GM21825 (cell line): ENCODE results near the gene CHL1.

Source experiments
- ATAC-seq: cut with Tn5 transposase; IDR thresholded peaks from one replicate; pipeline ENCODE4 v1.9.1; 2021; ENCODE audit warnings: mild to moderate bottlenecking, moderate library complexity; ENCODE audit not compliant: unreplicated experiment

The CHL1 gene

GRCh38 chr3:380801-381200 is 184.2 kb downstream of the CHL1 start:
- ATAC-seq: no peak

- no peak for ATAC-seq
Measured at GRCh38 chr3:385151-385550, 188.6 kb downstream of the CHL1 start.

GRCh38 chr3:394775-395174 is 198.2 kb downstream of the CHL1 start:
- ATAC-seq: no peak

GRCh38 chr3:396293-396692 is 199.7 kb downstream of the CHL1 start:
- ATAC-seq: no peak

- no peak for ATAC-seq
Measured at GRCh38 chr3:399647-400046, 203.1 kb downstream of the CHL1 start.

- no peak for ATAC-seq
Measured at GRCh38 chr3:403826-404225, 207.3 kb downstream of the CHL1 start.

GRCh38 chr3:409011-409410 is 212.4 kb downstream of the CHL1 start:
- ATAC-seq: no peak

GRCh38 chr3:411226-411625 is 214.7 kb downstream of the CHL1 start:
- ATAC-seq: no peak

- no peak for ATAC-seq
Measured at GRCh38 chr3:414063-414462, 217.5 kb downstream of the CHL1 start.

GRCh38 chr3:418239-418929 is 221.8 kb downstream of the CHL1 start:
- ATAC-seq: no peak

GRCh38 chr3:420584-420983 is 224.0 kb downstream of the CHL1 start:
- ATAC-seq: no peak

GRCh38 chr3:425079-425478 is 228.5 kb downstream of the CHL1 start:
- ATAC-seq: no peak

- no peak for ATAC-seq
Measured at GRCh38 chr3:426072-426471, 229.5 kb downstream of the CHL1 start.

GRCh38 chr3:427128-427527 is 230.6 kb downstream of the CHL1 start:
- no peak for ATAC-seq

- no peak for ATAC-seq
Measured at GRCh38 chr3:430186-430585, 233.6 kb downstream of the CHL1 start.

GRCh38 chr3:435161-435560 is 238.6 kb downstream of the CHL1 start:
- ATAC-seq: no peak

- no peak for ATAC-seq
Measured at GRCh38 chr3:436053-436452, 239.5 kb downstream of the CHL1 start.

- ATAC-seq: no peak
Measured at GRCh38 chr3:440826-441225, 244.3 kb downstream of the CHL1 start.

GRCh38 chr3:445960-446359 is 249.4 kb downstream of the CHL1 start:
- no peak for ATAC-seq

GRCh38 chr3:447671-448070 is 251.1 kb downstream of the CHL1 start:
- ATAC-seq: no peak

- no peak for ATAC-seq
Measured at GRCh38 chr3:449711-450110, 253.1 kb downstream of the CHL1 start.

- ATAC-seq: no peak
Measured at GRCh38 chr3:452221-452620, 255.7 kb downstream of the CHL1 start.

GRCh38 chr3:453106-453505 is 256.5 kb downstream of the CHL1 start:
- no peak for ATAC-seq
